EL (cell line): ENCODE data around the gene RUNX1.
A peak's percentile ranks its signal among the peaks of the same experiment; 100 is the strongest.

Experiments
- DNase-seq: peaks from one replicate; pipeline ENCODE4 v3.0.0-alpha.2; 2016

The RUNX1 gene

DNA sequence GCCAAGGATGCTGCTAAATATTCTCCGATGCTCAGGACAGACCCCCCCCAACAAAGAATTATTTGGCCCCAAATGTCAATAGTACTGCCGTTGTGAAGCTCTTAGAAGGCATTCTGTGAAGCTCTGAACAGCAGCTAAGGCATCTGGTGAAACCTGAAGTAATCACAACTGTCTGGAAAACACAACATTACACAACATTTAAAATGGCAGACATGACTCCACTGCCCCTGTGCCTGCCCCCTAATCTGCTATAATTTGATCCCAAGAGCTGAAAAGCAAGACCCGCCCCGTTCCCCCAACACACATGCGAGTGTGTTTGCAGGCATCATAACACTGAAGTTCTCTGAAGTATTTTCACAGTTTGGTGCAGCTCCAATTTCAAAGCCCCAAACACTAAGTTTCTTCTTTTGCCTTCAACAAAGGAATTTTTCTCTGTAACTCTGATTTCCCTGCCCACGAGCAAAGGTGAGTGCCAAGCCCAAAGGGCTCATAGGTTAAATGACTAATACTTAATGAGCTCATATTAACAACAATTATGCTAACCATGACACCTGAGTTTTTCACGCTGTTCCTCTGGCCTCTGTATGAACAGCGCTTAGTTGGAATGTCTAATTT lies 251.1 kb downstream of the RUNX1 start:
- DNase-seq = no peak

- DNase-seq = no peak
These were observed 251.9 kb downstream of the RUNX1 start for GRCh38 chr21:34797201-34797525.

GRCh38 chr21:34796518-34797200 lies 252.4 kb downstream of the RUNX1 start:
- DNase-seq = no peak

DNA sequence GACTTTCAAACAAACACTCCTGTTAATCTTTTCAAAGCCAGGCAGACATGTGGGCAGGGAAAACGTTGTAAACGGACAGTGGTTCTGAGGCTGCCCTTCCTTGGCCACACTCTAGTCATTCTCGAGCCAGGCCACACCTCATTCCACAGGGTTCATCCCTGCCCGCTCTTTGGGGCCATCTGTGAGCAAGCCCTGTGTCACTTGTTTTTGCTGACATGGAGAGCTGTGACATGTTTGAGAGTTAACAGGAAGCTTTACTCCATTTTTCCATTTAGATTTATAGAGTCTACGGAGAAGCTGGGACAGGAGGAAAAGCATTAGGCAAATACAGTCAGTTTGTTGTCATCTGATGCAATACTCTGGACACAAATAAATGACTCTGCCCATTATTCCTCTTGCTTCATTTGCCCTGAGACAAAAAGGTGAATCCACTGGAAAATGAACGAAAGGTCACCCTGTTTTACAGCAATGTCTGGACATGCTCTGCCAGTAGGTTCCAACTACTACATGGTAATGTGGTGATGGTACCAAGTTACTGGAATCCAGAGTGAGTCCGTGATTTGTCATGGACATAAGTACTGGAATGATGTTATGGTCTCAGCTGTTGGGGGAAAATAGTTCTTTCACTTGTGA lies 253.4 kb downstream of the RUNX1 start:
- peak; percentile 56 for DNase-seq

DNA sequence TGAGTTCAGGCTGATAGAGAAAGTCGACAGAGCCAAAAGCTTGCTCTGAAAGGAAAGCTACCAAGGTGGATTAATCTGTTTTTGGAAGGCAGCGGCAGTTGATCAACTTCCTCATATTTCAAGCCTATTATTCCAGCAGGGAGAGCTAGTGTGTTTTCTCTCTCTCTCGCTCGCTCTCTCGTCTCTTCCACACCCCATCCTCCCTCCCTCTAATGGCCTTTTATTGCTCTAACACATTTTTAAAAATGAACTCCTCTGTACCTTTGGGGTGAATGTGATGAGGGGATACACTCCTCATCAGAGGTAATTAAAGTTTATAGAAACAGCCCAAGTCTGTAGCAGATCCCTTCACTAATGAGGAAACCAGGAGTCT lies 253.9 kb downstream of the RUNX1 start:
- no peak for DNase-seq

DNA sequence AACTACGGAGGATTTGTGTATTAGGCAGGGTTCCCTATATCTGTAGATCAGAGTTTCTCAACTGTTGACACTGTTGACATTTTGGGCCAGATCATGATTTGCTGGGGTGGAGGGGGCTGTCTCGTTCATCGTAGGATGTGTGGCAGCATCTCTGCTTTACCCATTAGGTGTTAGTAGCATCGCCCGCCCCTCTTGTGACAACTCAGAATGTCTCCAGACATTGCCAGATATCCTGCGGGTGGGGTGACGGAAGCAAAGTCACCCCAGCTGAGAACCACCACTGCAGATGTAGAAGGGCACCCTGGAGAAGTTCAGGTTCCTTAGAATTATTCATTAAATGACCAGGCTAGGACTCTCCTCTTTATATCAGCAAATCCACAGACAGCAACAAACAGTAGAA lies 254.4 kb downstream of the RUNX1 start:
- DNase-seq = no peak

DNA sequence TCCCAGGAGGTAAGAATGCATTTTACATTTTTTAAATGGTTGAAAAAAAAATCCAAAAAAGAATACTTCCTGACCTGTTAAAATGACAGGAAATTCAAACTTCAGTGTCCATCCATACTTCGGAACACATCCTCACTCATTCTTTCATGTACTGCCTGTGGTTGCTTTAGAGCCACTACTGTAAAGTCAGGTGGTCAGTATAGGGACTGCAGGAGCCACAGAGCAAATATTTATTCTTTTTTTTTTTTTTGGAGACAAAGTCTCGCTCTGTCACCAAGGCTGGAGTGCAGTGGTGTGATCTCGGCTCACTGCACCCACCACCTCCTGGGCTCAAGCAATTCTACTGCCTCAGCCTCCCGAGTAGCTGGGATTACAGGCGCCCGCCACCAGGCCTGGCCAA lies 255.6 kb downstream of the RUNX1 start:
- DNase-seq = no peak

GRCh38 chr21:34792504-34793089 lies 256.5 kb downstream of the RUNX1 start:
- no peak for DNase-seq

GRCh38 chr21:34791776-34792503 lies 257.2 kb downstream of the RUNX1 start:
- no peak for DNase-seq

DNA sequence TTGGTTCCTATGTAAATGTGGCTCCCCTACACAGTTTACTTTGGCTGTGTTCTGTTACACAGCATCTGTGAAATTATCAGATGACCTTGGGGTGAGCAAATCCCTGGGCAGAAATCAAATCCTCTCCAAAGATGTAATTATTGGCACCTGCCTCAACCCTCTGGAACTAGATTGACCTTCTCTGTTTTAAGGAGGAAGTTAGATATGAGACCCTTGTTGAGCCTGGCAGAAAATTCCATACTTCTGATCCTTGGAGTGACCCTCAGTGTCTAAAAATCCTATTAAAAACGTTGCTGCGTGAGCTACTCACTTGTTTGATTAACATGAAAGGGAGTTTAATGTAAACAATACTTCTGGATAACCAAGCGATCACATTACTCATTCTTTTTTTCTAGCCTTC lies 258.3 kb downstream of the RUNX1 start:
- DNase-seq = no peak

DNA sequence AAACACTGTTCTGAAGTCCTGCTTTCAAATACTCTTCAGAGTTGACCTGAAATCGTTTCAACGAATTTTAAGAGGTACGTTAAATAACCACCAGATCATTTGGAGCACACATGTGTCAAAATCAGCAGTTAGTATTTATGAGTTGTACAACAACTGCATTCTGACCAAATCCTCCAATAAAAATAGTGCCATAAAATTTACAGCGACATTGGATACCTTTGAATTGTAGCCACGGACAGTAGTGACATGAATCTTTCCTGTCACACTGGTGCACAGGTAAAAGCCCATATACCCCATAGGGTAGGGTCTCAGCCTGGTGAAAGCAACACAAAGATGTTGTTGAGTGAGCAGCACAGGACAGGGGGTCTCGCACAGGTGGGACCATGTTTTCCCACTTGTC lies 258.8 kb downstream of the RUNX1 start:
- DNase-seq = no peak

GRCh38 chr21:34788879-34789278 lies 260.2 kb downstream of the RUNX1 start:
- DNase-seq = no peak

DNA sequence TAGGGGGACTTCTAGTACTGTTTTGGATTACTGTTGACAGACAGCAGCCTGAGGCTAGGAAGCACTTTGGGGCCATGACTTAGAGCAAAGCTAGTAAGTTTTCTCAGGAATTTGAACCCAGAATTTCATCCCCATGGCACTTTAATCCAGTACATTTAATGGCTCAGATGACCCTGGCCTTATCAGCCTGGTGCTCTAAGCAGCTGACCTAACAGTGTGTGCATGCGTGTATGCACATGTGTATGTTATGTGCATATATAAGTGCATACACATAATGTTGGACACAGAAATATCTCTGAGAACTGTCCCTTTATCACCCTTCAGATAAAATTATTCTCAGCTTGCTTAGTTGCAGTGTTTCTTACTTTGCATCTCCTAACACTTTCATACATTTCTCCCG lies 265.3 kb downstream of the RUNX1 start:
- no peak for DNase-seq

DNA sequence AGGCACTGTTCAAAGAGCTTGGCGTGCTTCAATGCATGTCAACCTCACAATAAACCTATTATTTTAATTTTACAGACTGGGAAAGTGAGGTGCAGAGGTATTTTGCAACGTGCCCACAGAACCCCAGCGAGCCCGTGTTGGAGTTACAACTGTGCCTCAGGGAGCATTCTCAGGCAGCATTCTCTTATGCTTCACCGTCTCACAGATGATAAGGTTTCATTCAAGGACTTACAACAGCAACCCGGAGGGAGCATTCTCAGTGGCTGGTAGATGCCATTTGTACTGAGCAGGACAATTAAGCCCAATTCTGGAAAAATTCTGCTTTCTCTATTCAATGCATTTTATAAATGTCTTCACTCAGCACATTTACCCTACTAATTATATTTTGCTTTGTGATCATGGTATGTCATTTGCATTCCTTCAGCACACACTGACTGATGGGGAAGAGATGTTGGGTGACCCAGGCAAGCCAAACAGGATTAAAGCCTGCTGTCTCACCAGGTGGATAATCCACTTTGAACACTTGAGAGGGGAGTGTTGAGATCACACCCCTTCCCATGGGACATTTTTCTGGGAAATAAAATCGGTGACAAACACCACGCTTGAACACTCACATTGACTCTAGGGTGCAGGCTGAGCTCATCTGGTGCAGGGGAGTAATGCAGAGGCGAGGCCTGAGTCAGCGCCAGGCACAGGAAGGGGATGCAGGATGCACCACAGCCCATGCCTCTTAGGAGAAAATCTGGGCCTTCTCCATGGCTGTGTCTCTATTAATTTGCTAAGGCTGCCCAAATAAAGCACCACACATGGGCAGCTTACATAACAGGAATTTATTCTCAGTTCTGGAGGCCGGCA lies 266.4 kb downstream of the RUNX1 start:
- DNase-seq = no peak

- no peak for DNase-seq
These were observed 267.6 kb downstream of the RUNX1 start for GRCh38 chr21:34781526-34781925.

GRCh38 chr21:34779860-34780259 lies 269.2 kb downstream of the RUNX1 start:
- no peak for DNase-seq

GRCh38 chr21:34775793-34776192 lies 273.3 kb downstream of the RUNX1 start:
- no peak for DNase-seq

GRCh38 chr21:34774750-34775149 lies 274.4 kb downstream of the RUNX1 start:
- no peak for DNase-seq

DNA sequence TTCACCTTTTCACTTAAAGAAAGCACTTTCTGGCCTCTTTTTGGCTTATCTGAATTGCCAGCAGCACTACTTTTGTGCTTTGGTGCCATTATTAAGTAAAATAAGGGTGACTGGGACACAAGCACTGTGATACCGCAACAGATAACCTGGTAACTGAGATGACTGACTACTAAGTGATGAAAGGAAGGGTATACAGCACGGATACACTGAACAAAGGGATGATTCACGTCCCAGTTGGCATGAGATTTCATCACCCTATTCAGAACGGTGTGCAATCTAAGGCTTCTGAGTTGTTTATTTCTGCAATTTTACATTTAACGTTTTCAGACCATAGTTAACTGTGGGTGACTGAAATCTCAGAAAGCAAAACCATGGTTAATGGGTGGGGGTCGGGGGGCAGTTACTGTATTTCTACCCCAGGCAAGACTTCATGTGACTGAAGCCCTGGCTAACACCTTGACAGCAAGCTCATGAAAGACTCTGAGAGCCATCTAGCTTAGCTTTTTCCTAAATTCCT lies 277.5 kb downstream of the RUNX1 start:
- peak; percentile 65 for DNase-seq

GRCh38 chr21:34770576-34770975 lies 278.5 kb downstream of the RUNX1 start:
- no peak for DNase-seq

DNA sequence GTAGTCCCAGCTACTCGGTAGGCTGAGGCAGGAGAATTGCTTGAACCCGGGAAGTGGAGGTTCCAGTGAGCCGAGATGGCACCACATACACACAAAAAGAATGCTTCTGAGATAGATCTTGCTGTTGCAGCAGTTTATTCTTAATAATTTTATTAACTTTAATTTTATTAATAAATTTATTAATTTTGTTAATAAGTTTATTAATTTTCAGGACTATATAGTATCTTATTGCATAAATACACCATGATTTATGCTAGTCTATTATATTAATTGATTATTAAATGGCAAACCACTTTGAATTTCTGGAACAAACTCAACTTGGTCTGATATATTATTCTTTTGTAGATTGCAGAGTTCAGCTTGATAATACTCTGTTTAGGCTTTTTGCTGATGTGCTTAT lies 280.8 kb downstream of the RUNX1 start:
- DNase-seq = no peak

DNA sequence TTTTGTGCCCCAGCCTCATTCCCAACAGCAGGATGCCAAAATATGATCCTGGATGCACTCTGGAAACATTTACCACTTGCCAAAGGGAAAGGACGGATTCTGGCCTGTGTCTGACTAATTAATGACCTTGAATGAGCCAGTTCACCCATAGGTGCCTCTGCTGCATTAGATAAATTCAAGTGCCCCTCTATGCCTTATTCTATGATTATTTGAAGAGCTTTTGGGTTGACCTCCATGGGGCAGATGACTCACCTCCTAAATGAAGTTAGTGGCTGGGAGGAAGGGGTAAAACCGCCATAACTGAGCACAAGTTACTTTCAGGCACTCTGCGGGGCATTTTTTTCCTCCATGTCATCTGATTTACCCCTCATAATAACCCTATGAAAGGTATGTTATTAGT lies 282.2 kb downstream of the RUNX1 start:
- DNase-seq = no peak
